ENCODE results near the gene DNLZ. TPM values are rescaled to one million over a fixed set of nuclear protein-coding genes. Genes with fewer than 3 reads are reported as not detected.

Gene DNLZ
- total RNA-seq, 1 donor from 2014 or later, result 17.4 TPM

- TF ChIP-seq CTCF (IDR thresholded peaks at IDR 0.05; ENCODE audit: insufficient read depth, low read length, severe bottlenecking), result no peak
- Histone ChIP-seq H3K27me3 (ENCODE audit: control insufficient read depth, insufficient read depth, low read length) (peaks cover under 1% of the 10 kb centered on the region), H3K36me3 (ENCODE audit: control insufficient read depth, insufficient read depth, low read length) (peaks cover 1% of the 10 kb centered on the region), H3K4me3 (ENCODE audit: low read depth, low read length) (no peak overlapping the region)
- FAIRE-seq (no peak), DNase-seq (ENCODE audit: low read depth) (no peak)
These were observed 26.7 kb downstream of the DNLZ start for GRCh38 chr9:136336881-136337280.

DNA sequence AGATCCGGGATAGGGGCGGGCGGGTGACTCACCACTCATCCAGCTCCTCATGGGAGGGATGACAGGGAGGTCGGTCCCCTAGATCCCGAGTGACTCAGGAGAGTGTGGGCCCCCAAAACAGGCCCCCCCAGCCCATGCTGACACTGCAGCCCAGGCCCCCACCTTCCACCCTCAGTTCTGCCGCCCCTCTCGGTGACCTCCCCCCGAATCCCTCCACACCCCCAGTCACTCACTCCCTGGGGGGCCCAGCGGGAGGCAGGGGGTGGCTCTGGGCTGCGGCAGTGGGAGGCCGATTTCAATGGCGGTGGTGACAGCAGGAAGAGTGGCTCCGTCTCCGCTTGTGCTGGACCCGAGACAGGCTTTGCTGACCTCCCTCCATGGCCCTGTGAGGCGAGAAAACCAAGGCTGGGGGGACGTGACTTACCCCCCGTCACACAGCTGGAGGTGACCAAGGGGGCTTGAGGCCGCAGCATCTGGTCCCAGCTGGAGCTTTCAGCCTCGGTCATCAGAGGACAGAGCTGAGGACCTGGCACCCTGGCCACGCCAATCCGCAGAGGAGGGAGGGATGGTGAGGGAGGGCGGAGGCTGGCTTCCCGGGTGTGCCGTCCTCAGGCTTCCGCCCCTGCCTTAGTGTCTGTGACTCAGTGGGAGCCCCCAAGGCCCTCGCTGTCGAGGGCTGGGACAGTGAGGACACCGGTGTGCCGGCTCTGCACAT lies 27.2 kb downstream of the DNLZ start:
- H3K27me3 ChIP-seq (ENCODE audit: control insufficient read depth, insufficient read depth, low read length), result no peaks in the 10 kb centered on the region
- H3K36me3 ChIP-seq (ENCODE audit: control insufficient read depth, insufficient read depth, low read length), result peaks cover 1% of the 10 kb centered on the region
- FAIRE-seq (no peak), DNase-seq (ENCODE audit: low read depth) (no peak)
- H3K4me3 ChIP-seq (ENCODE audit: low read depth, low read length), result no peak overlapping the region
- TF ChIP-seq CTCF (IDR thresholded peaks at IDR 0.05; ENCODE audit: insufficient read depth, low read length, severe bottlenecking), result no peak

- Histone ChIP-seq H3K4me3 (ENCODE audit: low read depth, low read length) (no peak overlapping the region), H3K36me3 (ENCODE audit: control insufficient read depth, insufficient read depth, low read length) (peaks cover 1% of the 10 kb centered on the region), H3K27me3 (ENCODE audit: control insufficient read depth, insufficient read depth, low read length) (no peaks in the 10 kb centered on the region)
- no peak for TF ChIP-seq CTCF (IDR thresholded peaks at IDR 0.05; ENCODE audit: insufficient read depth, low read length, severe bottlenecking)
- no peak for FAIRE-seq
- no peak for DNase-seq (ENCODE audit: low read depth)
These were observed 28.0 kb downstream of the DNLZ start for GRCh38 chr9:136335296-136336155.

- FAIRE-seq, result no peak
- H3K4me3 ChIP-seq (ENCODE audit: low read depth, low read length), result no peak overlapping the region
- H3K27me3 ChIP-seq (ENCODE audit: control insufficient read depth, insufficient read depth, low read length), result no peaks in the 10 kb centered on the region
- DNase-seq (ENCODE audit: low read depth), result no peak
- no peak for TF ChIP-seq CTCF (IDR thresholded peaks at IDR 0.05; ENCODE audit: insufficient read depth, low read length, severe bottlenecking)
- H3K36me3 ChIP-seq (ENCODE audit: control insufficient read depth, insufficient read depth, low read length), result no peaks in the 10 kb centered on the region
These were observed 29.0 kb downstream of the DNLZ start for GRCh38 chr9:136334541-136334940.

GRCh38 chr9:136333486-136333885 lies 30.1 kb downstream of the DNLZ start:
- Histone ChIP-seq H3K27me3 (ENCODE audit: control insufficient read depth, insufficient read depth, low read length) (no peaks in the 10 kb centered on the region), H3K4me3 (ENCODE audit: low read depth, low read length) (no peak overlapping the region), H3K36me3 (ENCODE audit: control insufficient read depth, insufficient read depth, low read length) (no peaks in the 10 kb centered on the region)
- DNase-seq (ENCODE audit: low read depth) (no peak), FAIRE-seq (no peak)
- no peak for TF ChIP-seq CTCF (IDR thresholded peaks at IDR 0.05; ENCODE audit: insufficient read depth, low read length, severe bottlenecking)

All from bronchial epithelial cell (primary cell).